ENCODE measurements around the gene FBXO36. TPM values are rescaled to one million over a fixed set of nuclear protein-coding genes. Genes with fewer than 3 reads are reported as not detected.
A peak's percentile ranks its signal among the peaks of the same experiment; 100 is the strongest.

Gene FBXO36
- total and polyA plus RNA-seq, 2 donors (not counting 3 experiments of a cell fraction or from before 2014, with no cell fraction given): 0.53 to 1.2 TPM

DNA sequence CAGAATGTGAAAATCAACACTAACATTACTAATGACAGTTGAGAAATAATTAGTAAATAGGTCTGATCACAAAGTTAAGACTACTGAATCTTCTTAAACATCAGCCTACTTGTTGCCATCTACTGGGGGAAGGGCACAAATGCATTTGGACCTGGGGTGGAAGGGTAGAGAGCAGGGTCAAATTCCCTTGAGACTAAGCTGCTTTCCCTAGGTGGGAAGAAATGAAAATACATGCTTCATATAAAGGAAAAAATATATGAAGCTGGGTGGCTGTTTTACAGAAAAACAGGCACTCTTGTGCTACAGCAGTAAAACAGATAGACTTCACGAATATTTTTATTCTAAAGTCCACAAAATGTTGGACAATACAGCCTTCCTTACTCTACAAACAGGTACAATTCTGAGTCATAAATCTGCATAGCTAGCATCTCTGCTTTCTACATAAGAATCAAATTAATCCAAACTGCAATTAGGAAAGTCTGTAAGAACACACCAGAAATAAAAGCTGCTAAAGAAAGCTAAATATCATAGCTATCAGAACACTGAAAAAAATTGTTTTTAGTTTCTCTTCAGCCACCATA, 11.4 kb upstream of the FBXO36 start:
- Histone ChIP-seq H3K36me3 (ENCODE audit: control insufficient read depth in 2 of 2, extremely low read depth in 1 of 2, insufficient read depth in 2 of 2, low read length in 2 of 2) (peaks cover 0 to 2% of the 10 kb centered on the region in 2 experiments), H3K9ac (replicated peaks; ENCODE audit: extremely low read depth, insufficient read depth, low read length) (no peak overlapping the region), H3K4me1 (ENCODE audit: control insufficient read depth, extremely low read depth, insufficient read depth, low read length) (no peaks in the 10 kb centered on the region), H3K9me1 (replicated peaks; ENCODE audit: control insufficient read depth, extremely low read depth, insufficient read depth, low read length) (no peaks in the 10 kb centered on the region), H4K20me1 (replicated peaks; ENCODE audit: control insufficient read depth, extremely low read depth, insufficient read depth, low read length) (peaks cover 25% of the 10 kb centered on the region), H3K27me3 (ENCODE audit: control insufficient read depth in 2 of 2, insufficient read depth in 2 of 2, low read length in 2 of 2) (no peaks in the 10 kb centered on the region), H3K9me3 (replicated peaks; ENCODE audit: control insufficient read depth, insufficient read depth, low read length) (no peaks in the 10 kb centered on the region), H3K4me2 (ENCODE audit: insufficient read depth, low read length) (no peak overlapping the region), H3K4me3 (replicated peaks in 1 of 3; ENCODE audit: insufficient read depth in 1 of 3, low read depth in 1 of 3, low read length in 3 of 3) (no peak overlapping the region), H2AFZ (ENCODE audit: low read depth, low read length) (no peak overlapping the region), H3K27ac (ENCODE audit: insufficient read depth, low read depth, low read length) (no peak overlapping the region), H3K79me2 (ENCODE audit: control insufficient read depth, insufficient read depth, low read length) (peaks cover 97% of the 10 kb centered on the region)
- DNase-seq (ENCODE audit: low read depth, low spot score) (peak; percentile 46), FAIRE-seq (no peak)
- TF ChIP-seq, protein P1, sequence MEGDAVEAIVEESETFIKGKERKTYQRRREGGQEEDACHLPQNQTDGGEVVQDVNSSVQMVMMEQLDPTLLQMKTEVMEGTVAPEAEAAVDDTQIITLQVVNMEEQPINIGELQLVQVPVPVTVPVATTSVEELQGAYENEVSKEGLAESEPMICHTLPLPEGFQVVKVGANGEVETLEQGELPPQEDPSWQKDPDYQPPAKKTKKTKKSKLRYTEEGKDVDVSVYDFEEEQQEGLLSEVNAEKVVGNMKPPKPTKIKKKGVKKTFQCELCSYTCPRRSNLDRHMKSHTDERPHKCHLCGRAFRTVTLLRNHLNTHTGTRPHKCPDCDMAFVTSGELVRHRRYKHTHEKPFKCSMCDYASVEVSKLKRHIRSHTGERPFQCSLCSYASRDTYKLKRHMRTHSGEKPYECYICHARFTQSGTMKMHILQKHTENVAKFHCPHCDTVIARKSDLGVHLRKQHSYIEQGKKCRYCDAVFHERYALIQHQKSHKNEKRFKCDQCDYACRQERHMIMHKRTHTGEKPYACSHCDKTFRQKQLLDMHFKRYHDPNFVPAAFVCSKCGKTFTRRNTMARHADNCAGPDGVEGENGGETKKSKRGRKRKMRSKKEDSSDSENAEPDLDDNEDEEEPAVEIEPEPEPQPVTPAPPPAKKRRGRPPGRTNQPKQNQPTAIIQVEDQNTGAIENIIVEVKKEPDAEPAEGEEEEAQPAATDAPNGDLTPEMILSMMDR (IDR thresholded peaks at IDR 0.05; ENCODE audit: extremely low read depth in 1 of 2, insufficient read depth in 1 of 2, low read depth in 1 of 2, low read length in 2 of 2): peak; percentile 15 to 17
- TF ChIP-seq POLR2AphosphoS5 (IDR thresholded peaks at IDR 0.05; ENCODE audit: insufficient read depth, low read depth, low read length): no peak
- intact Hi-C loops (cut with micrococcal nuclease): loop anchor here (2.0 kb wide), 1 partner anchor 110 kb away; no protein-coding TSS in a partner anchor
- BruUV-seq (replicated peaks): no TSS peak
- ChIA-PET POLR2A (no interaction called here), CTCF (interaction anchor here (0.6 to 3.1 kb wide), 14 partner anchors 9 to 239 kb away, joined by 3 to 50 read pairs (median 5); no protein-coding TSS in a partner anchor)
- dilution Hi-C loops (cut with MboI; ENCODE audit: extremely low pct_ligation_motif_present, low sequenced_read_pairs): no loop called here

DNA sequence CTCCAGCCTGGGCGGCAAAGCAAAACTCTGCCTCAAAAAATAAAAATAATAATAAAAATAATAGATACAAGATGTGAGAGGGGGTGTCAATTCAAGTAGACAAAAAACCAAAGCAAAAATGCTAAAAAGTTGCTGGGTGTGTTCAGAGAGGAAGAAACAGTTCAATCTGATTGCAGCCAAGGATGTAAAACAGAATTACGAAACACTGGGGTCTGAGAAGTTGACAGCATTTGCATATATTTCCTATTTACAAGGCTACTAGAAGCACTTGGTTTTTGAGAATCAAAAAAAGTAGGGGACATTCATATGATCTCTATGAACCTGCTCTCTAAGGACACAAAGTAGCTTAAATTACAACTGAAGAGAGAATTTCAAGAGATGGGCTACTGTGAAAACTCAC, 8.1 kb upstream of the FBXO36 start:
- H3K27ac ChIP-seq (ENCODE audit: insufficient read depth, low read depth, low read length): no peak overlapping the region
- CTCF ChIA-PET: no interaction called here
- H3K79me2 ChIP-seq (ENCODE audit: control insufficient read depth, insufficient read depth, low read length): peaks cover 98% of the 10 kb centered on the region
- H4K20me1 ChIP-seq (replicated peaks; ENCODE audit: control insufficient read depth, extremely low read depth, insufficient read depth, low read length): peaks cover 30% of the 10 kb centered on the region
- no peak overlapping the region for H3K4me3 ChIP-seq (replicated peaks in 1 of 3; ENCODE audit: insufficient read depth in 1 of 3, low read depth in 1 of 3, low read length in 3 of 3)
- FAIRE-seq (no peak), DNase-seq (ENCODE audit: low read depth, low spot score) (no peak)
- intact Hi-C loops (cut with micrococcal nuclease) (no loop called here), dilution Hi-C loops (cut with MboI; ENCODE audit: extremely low pct_ligation_motif_present, low sequenced_read_pairs) (no loop called here)
- H3K9ac ChIP-seq (replicated peaks; ENCODE audit: extremely low read depth, insufficient read depth, low read length): no peak overlapping the region
- TF ChIP-seq, protein P2, sequence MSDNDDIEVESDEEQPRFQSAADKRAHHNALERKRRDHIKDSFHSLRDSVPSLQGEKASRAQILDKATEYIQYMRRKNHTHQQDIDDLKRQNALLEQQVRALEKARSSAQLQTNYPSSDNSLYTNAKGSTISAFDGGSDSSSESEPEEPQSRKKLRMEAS (IDR thresholded peaks at IDR 0.05; ENCODE audit: insufficient read depth, insufficient read length): no peak
- TF ChIP-seq MYC (IDR thresholded peaks at IDR 0.05; ENCODE audit: low read depth, low read length) (no peak), GATA2 (IDR thresholded peaks at IDR 0.05; ENCODE audit: insufficient read depth, insufficient read length, low read depth, low read length) (no peak), JUN (IDR thresholded peaks at IDR 0.05; ENCODE audit: borderline replicate concordance, insufficient read depth, insufficient read length, low read depth) (no peak), EZH2 (IDR thresholded peaks at IDR 0.05; ENCODE audit: borderline replicate concordance, low read depth, low read length, severe bottlenecking) (no peak), POLR2A (IDR thresholded peaks at IDR 0.05; ENCODE audit: low read depth, low read length) (no peak)
- BruUV-seq (replicated peaks): no TSS peak
- no peaks in the 10 kb centered on the region for H3K4me1 ChIP-seq (ENCODE audit: control insufficient read depth, extremely low read depth, insufficient read depth, low read length)
- peaks cover 2 to 6% of the 10 kb centered on the region in 2 experiments for H3K36me3 ChIP-seq (ENCODE audit: control insufficient read depth in 2 of 2, extremely low read depth in 1 of 2, insufficient read depth in 2 of 2, low read length in 2 of 2)
- no peak overlapping the region for H3K4me2 ChIP-seq (ENCODE audit: insufficient read depth, low read length)
- no peaks in the 10 kb centered on the region for H3K9me1 ChIP-seq (replicated peaks; ENCODE audit: control insufficient read depth, extremely low read depth, insufficient read depth, low read length)
- POLR2A ChIA-PET: no interaction called here
- no peaks in the 10 kb centered on the region for H3K9me3 ChIP-seq (replicated peaks; ENCODE audit: control insufficient read depth, insufficient read depth, low read length)
- no peak overlapping the region for H2AFZ ChIP-seq (ENCODE audit: low read depth, low read length)
- H3K27me3 ChIP-seq (ENCODE audit: control insufficient read depth in 2 of 2, insufficient read depth in 2 of 2, low read length in 2 of 2): no peaks in the 10 kb centered on the region
